IMR-90 (cell line): ENCODE measurements around the gene RAB5B. TPM values are rescaled to one million over a fixed set of nuclear protein-coding genes. Genes with fewer than 3 reads are reported as not detected.

ENCODE experiments used
- ATAC-seq: fragments of 200-7000 bp; cut with Tn5 transposase; 2 replicates; pipeline ENCODE4 v1.9.1; 2020; ENCODE audit warnings: low read depth, mild to moderate bottlenecking, moderate library complexity
- BruUV-seq: library from RNA; stranded (reverse); fragments of 400-500 nt; replicated peaks from 2 replicates; lab custom pipeline; 2021; lab: Mats Ljungman, UMichigan
- CTCF ChIA-PET: fragments of 300-600 bp; formaldehyde crosslinking; extraction: SDS; loops from one replicate; lab custom pipeline; 2021; ENCODE audit warnings: antibody characterized with exemption; lab: Yijun Ruan, JAX
- POLR2A ChIA-PET: fragments of 300-600 bp; sonication (Branson Sonifier 250); formaldehyde crosslinking; loops from one replicate; lab custom pipeline; 2022; ENCODE audit warnings: antibody characterized with exemption; ENCODE audit not compliant: unreplicated experiment; lab: Charles Lee
- DNase-seq: peaks from one replicate; pipeline ENCODE4 v3.0.0; 2013
- H2AFZ ChIP-seq: replicated peaks from 2 replicates; pipeline ENCODE3; 2013; ENCODE audit warnings: low read length, mild to moderate bottlenecking; ENCODE audit not compliant: poor library complexity
- H2AK5ac ChIP-seq: 2 replicates; pipeline ENCODE4 v1.6.1; 2013; ENCODE audit warnings: low read depth, low read length, inconsistent platforms
- H2AK9ac ChIP-seq: replicated peaks from 2 replicates; pipeline ENCODE3; 2013; ENCODE audit warnings: mild to moderate bottlenecking, low read depth, low read length, moderate library complexity; ENCODE audit not compliant: poor library complexity
- H2BK120ac ChIP-seq: 2 replicates; pipeline ENCODE4 v1.6.1; 2013; ENCODE audit warnings: low read depth, low read length, inconsistent platforms
- H2BK15ac ChIP-seq: 3 replicates; pipeline ENCODE4 v1.6.1; 2013; ENCODE audit warnings: low read depth, low read length, inconsistent platforms
- H2BK20ac ChIP-seq: 2 replicates; pipeline ENCODE4 v1.6.1; 2013; ENCODE audit warnings: low read depth, mild to moderate bottlenecking, inconsistent platforms, low read length, moderate library complexity
- H2BK5ac ChIP-seq: 2 replicates; pipeline ENCODE4 v1.6.1; 2013; ENCODE audit warnings: mild to moderate bottlenecking, low read depth, low read length, inconsistent platforms; ENCODE audit not compliant: poor library complexity, severe bottlenecking
- H3K14ac ChIP-seq: replicated peaks from 2 replicates; pipeline ENCODE4 v1.6.1; 2013; ENCODE audit warnings: low read depth, low read length, inconsistent platforms
- H3K18ac ChIP-seq: 2 replicates; pipeline ENCODE4 v1.6.1; 2013; ENCODE audit warnings: low read depth, low read length, control low read depth
- H3K23ac ChIP-seq: 2 replicates; pipeline ENCODE4 v1.6.1; 2013; ENCODE audit warnings: low read depth, low read length, inconsistent platforms
- H3K27ac ChIP-seq: 2 replicates; pipeline ENCODE4 v1.5.1; 2013; ENCODE audit warnings: mild to moderate bottlenecking, control low read depth, low read length; ENCODE audit not compliant: insufficient read depth
- H3K27me3 ChIP-seq: 2 replicates; pipeline ENCODE4 v1.6.1; 2013; ENCODE audit warnings: low read length; ENCODE audit not compliant: control insufficient read depth, insufficient read depth
- H3K36me3 ChIP-seq: 2 replicates; pipeline ENCODE4 v1.6.1; 2013; ENCODE audit warnings: low read length, mixed read lengths; ENCODE audit not compliant: control insufficient read depth, insufficient read depth
- H3K4ac ChIP-seq: 2 replicates; pipeline ENCODE4 v1.6.1; 2013; ENCODE audit warnings: low read depth, low read length, inconsistent platforms
- H3K4me1 ChIP-seq: 2 replicates; pipeline ENCODE4 v1.6.1; 2013; ENCODE audit warnings: low read length, mixed read lengths; ENCODE audit not compliant: control insufficient read depth, insufficient read depth
- H3K4me2 ChIP-seq: 2 replicates; pipeline ENCODE4 v1.6.1; 2013; ENCODE audit warnings: low read depth, mild to moderate bottlenecking, control low read depth, low read length, moderate library complexity
- H3K4me3 ChIP-seq: 2 replicates; pipeline ENCODE4 v1.5.1; 2013; ENCODE audit warnings: low read depth, mild to moderate bottlenecking, control low read depth, low read length, moderate library complexity; ENCODE audit not compliant: insufficient read depth
- H3K56ac ChIP-seq: 2 replicates; pipeline ENCODE4 v1.6.1; 2013; ENCODE audit warnings: low read length, inconsistent platforms; ENCODE audit not compliant: insufficient read depth; ENCODE audit errors: extremely low read depth
- H3K79me1 ChIP-seq, 2 experiments: 2 replicates each; pipeline ENCODE4 v1.6.1; 2013; ENCODE audit warnings: low read length in 2 of 2, inconsistent platforms in 1 of 2, low read depth in 1 of 2
- H3K9ac ChIP-seq: 2 replicates; pipeline ENCODE4 v1.6.1; 2013; ENCODE audit warnings: low read depth, low read length, control low read depth
- H3K9me1 ChIP-seq: 2 replicates; pipeline ENCODE4 v1.6.1; 2013; ENCODE audit warnings: low read length, inconsistent platforms; ENCODE audit not compliant: insufficient read depth
- H3K9me3 ChIP-seq: 2 replicates; pipeline ENCODE4 v1.6.1; 2013; ENCODE audit warnings: low read length; ENCODE audit not compliant: control insufficient read depth, insufficient read depth
- H4K20me1 ChIP-seq: 2 replicates; pipeline ENCODE4 v1.6.1; 2013; ENCODE audit warnings: low read length, inconsistent platforms; ENCODE audit not compliant: insufficient read depth
- H4K5ac ChIP-seq: 2 replicates; pipeline ENCODE4 v1.6.1; 2013; ENCODE audit warnings: mild to moderate bottlenecking, low read depth, low read length, control low read depth
- H4K8ac ChIP-seq, 2 experiments: 2 replicates each; pipeline ENCODE4 v1.6.1; 2013; ENCODE audit warnings: low read depth in 2 of 2, low read length in 2 of 2, control low read depth in 1 of 2, inconsistent platforms in 1 of 2
- H4K91ac ChIP-seq: 2 replicates; pipeline ENCODE4 v1.6.1; 2013; ENCODE audit warnings: low read depth, low read length, inconsistent platforms; ENCODE audit not compliant: insufficient read depth
- BHLHE40 ChIP-seq: fragments of 150-350 bp; IDR thresholded peaks from 2 replicates; pipeline ENCODE4 v1.6.1; 2016; ENCODE audit warnings: mild to moderate bottlenecking, low read depth, low read length
- CEBPB ChIP-seq: IDR thresholded peaks from 2 replicates; pipeline ENCODE4 v1.6.1; 2012; ENCODE audit warnings: low read depth, low read length, improper control_type of control experiment
- CHD1 ChIP-seq: IDR thresholded peaks from 2 replicates; pipeline ENCODE4 v1.6.1; 2012; ENCODE audit warnings: low read depth, low read length, improper control_type of control experiment
- FOS ChIP-seq: fragments of 150-350 bp; IDR thresholded peaks from 2 replicates; pipeline ENCODE4 v1.6.1; 2016; ENCODE audit warnings: low read depth, low read length
- MAFK ChIP-seq: IDR thresholded peaks from 2 replicates; pipeline ENCODE4 v1.6.1; 2012; ENCODE audit warnings: low read depth, low read length, improper control_type of control experiment
- MAZ ChIP-seq: IDR thresholded peaks from 2 replicates; pipeline ENCODE4 v1.6.1; 2012; ENCODE audit warnings: low read depth, mild to moderate bottlenecking, low read length, improper control_type of control experiment, moderate library complexity, borderline replicate concordance
- MXI1 ChIP-seq: IDR thresholded peaks from 2 replicates; pipeline ENCODE4 v1.6.1; 2012; ENCODE audit warnings: low read depth, mild to moderate bottlenecking, low read length, moderate library complexity, borderline replicate concordance
- NFE2L2 ChIP-seq: fragments of 150-350 bp; IDR thresholded peaks from 2 replicates; pipeline ENCODE4 v1.6.1; 2016; ENCODE audit warnings: low read depth, mild to moderate bottlenecking, low read length
- POLR2A ChIP-seq: IDR thresholded peaks from 2 replicates; pipeline ENCODE4 v1.6.1; 2012; ENCODE audit warnings: mild to moderate bottlenecking, low read depth, low read length
- RAD21 ChIP-seq: IDR thresholded peaks from 2 replicates; pipeline ENCODE4 v1.6.1; 2012; ENCODE audit warnings: low read length, improper control_type of control experiment
- RCOR1 ChIP-seq: IDR thresholded peaks from 2 replicates; pipeline ENCODE4 v1.6.1; 2012; ENCODE audit warnings: mild to moderate bottlenecking, low read length, improper control_type of control experiment; ENCODE audit not compliant: insufficient replicate concordance
- RFX5 ChIP-seq: IDR thresholded peaks from 2 replicates; pipeline ENCODE4 v1.8.0; 2012; ENCODE audit warnings: low read depth, mild to moderate bottlenecking, low read length, moderate library complexity
- SMC3 ChIP-seq: fragments of 150-350 bp; IDR thresholded peaks from 2 replicates; pipeline ENCODE4 v1.6.1; 2016; ENCODE audit warnings: low read depth, mild to moderate bottlenecking, antibody characterized with exemption, low read length, moderate library complexity
- WGBS, 2 experiments: methylation state at CpG; one replicate each; pipeline versions ENCODE4 v1.1.5 to v1.1.7; 2013; ENCODE audit warnings: missing lambda C conversion rate in 2 of 2; ENCODE audit not compliant: insufficient read length in 1 of 2; ENCODE audit errors: extremely low coverage in 2 of 2; 5-methylcytosine and 5-hydroxymethylcytosine counted together
- dilution Hi-C: fragments of 300-500 bp; cut with HindIII; formaldehyde crosslinking; loops from one replicate; pipeline ENCODE4 v1.14.3; 2018; ENCODE audit warnings: low sequenced_read_pairs; ENCODE audit not compliant: unreplicated experiment
- in situ Hi-C: fragments of 300-500 bp; cut with MboI; formaldehyde crosslinking; loops from 3 replicates; pipeline ENCODE4 v1.14.3; 2019; ENCODE audit warnings: low sequenced_read_pairs, inconsistent platforms, mixed read lengths
- intact Hi-C: fragments of 100-400 bp; cut with micrococcal nuclease; formaldehyde crosslinking; loops from 2 replicates; pipeline ENCODE4 v1.10.0; 2022
- polyA plus RNA-seq, 3 experiments: library from polyadenylated mRNA; depleted of rRNA; stranded (reverse); fragments of >200 nt; gene quantifications; 2 replicates each; pipeline ENCODE4 v1.2.3, GENCODE V29; 2012; ENCODE audit warnings: low replicate concordance in 1 of 3
- total RNA-seq: library from RNA; depleted of rRNA; stranded (reverse); fragments of >200 nt; gene quantifications from 2 replicates; pipeline ENCODE4 v1.2.3, GENCODE V29; 2012
- TF ChIP-seq, protein P1 (sequence below): fragments of 150-350 bp; IDR thresholded peaks from 2 replicates; pipeline ENCODE4 v1.6.1; 2017; ENCODE audit warnings: mild to moderate bottlenecking, antibody characterized with exemption, low read length, low read depth
- TF ChIP-seq, protein P2 (sequence below): conservative IDR thresholded peaks from 2 replicates; pipeline ENCODE4 v1.5.1; 2012; ENCODE audit warnings: mild to moderate bottlenecking, low read depth, low read length, improper control_type of control experiment

RAB5B gene
- total and polyA plus RNA-seq, 2 of the 4 experiments (the other 2 are of a cell fraction), result 56.5 to 99.2 TPM

DNA sequence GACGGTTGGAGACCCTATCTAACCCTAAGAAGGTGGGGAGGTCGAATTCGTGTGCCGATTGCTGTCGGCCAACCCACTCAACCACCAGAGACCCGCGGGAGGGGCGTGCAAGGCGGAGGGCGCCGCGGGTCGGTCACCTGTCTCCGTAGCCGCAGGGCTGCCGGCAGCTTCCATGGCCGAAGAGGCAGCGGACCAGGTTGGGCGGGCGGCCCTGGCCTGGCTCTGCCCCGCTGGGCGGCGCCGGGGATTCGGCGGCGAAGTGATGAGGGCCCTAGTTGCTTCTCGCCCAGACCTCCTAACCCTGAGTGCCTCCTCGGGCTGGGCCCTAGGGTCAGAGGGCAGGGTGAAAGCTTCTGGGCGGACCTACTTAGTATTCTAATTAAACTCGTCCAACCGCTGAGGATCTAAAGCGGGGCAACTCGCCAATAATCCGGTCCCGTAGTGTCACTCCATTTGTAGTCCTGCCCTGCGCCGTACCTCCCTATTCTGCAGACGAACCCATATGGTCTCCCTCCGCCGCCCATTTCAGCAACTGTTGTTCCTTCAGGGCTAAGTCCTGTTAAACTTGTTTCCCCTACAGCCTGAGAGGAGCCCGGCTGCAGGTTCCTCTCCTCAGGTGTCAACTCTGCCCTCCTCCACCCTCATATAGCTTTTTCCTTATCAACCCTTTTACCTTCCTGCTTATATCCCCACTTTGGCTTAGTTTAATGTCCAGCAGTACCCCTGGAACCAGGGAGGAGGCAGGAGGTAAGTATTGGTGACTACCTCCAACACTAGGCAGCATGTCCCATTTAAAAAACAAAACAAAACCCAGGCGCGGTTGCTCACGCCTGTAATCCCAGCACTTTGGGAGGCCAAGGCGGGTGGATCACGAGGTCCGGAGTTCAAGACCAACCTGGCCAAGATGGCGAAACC, 46.0 kb upstream of the RAB5B start, which contains the start of gene PYM1:
PYM1 (minus strand) TSS at position 307 of the 915 bp plus-strand sequence; CDS start at position 174, 133 bp downstream.
- peak within 1 kb of the TSS; percentile 94 for H2AFZ ChIP-seq
- CTCF ChIA-PET, result interaction anchor here (1.4 kb wide), 1 partner anchor 9 kb away, joined by 4 read pairs; no protein-coding TSS in a partner anchor
- H3K4me3 ChIP-seq, result peak within 1 kb of the TSS; percentile 83
- peak within 1 kb of the TSS; percentile 89 for H2BK5ac ChIP-seq
- POLR2A ChIA-PET, result interaction anchor here (0.6 to 2.2 kb wide), 4 partner anchors 98 to 199 kb away, joined by 3 to 6 read pairs (median 4); partner anchors contain the start of genes ORMDL2 and SARNP
- DNase-seq, result peak; percentile 50
- H3K4ac ChIP-seq, result peak within 1 kb of the TSS; percentile 93
- peak within 1 kb of the TSS; percentile 94 for H3K27ac ChIP-seq
- peaks cover 6% of the 10 kb centered on the region for H3K9me1 ChIP-seq
- H3K56ac ChIP-seq, result peak within 1 kb of the TSS; percentile 95
- H2BK15ac ChIP-seq, result peak within 1 kb of the TSS; percentile 72; the same call in 2 of the 3 replicates
- H2BK20ac ChIP-seq, result 0 out of 2 replicates have a peak within 1 kb of the TSS, but pooled peaks have one; percentile 49
- H3K23ac ChIP-seq, result peak within 1 kb of the TSS; percentile 89
- H3K9ac ChIP-seq, result peak within 1 kb of the TSS; percentile 98
- in situ Hi-C loops (loop anchor here (10.0 kb wide), 1 partner anchor 103 kb away; the partner anchor contains the start of gene DNAJC14), intact Hi-C loops (no loop called here), dilution Hi-C loops (no loop called here)
- peak within 1 kb of the TSS; percentile 99 for H2AK9ac ChIP-seq
- H4K20me1 ChIP-seq, result no peaks in the 10 kb centered on the region
- peaks cover 13% of the 10 kb centered on the region for H3K4me1 ChIP-seq
- H4K8ac ChIP-seq, result peak within 1 kb of the TSS; percentile 99 to 100
- BruUV-seq, result no TSS peak
- peak within 1 kb of the TSS; percentile 98 for H3K14ac ChIP-seq
- H4K5ac ChIP-seq, result peak within 1 kb of the TSS; percentile 94
- H3K36me3 ChIP-seq, result peaks cover 2% of the 10 kb centered on the region; the same call in 1 of the 2 replicates
- peak within 1 kb of the TSS; percentile 82 for H3K18ac ChIP-seq
- H2BK120ac ChIP-seq, result peak within 1 kb of the TSS; percentile 54
- peaks cover 36 to 67% of the 10 kb centered on the region in 2 experiments for H3K79me1 ChIP-seq
- H4K91ac ChIP-seq, result peak within 1 kb of the TSS; percentile 91
- 1% methylated on average over 23 of the region's 49 CpGs; no CpG with 5 or more reads in 1 of the 2 experiments for WGBS, 2 experiments
- H3K4me2 ChIP-seq, result peak within 1 kb of the TSS; percentile 98
- H3K9me3 ChIP-seq, result no peaks in the 10 kb centered on the region
- no peaks in the 10 kb centered on the region for H3K27me3 ChIP-seq
- peak within 1 kb of the TSS; percentile 93 for H2AK5ac ChIP-seq
- peak; percentile 26 for ATAC-seq
- TF ChIP-seq, protein P1, sequence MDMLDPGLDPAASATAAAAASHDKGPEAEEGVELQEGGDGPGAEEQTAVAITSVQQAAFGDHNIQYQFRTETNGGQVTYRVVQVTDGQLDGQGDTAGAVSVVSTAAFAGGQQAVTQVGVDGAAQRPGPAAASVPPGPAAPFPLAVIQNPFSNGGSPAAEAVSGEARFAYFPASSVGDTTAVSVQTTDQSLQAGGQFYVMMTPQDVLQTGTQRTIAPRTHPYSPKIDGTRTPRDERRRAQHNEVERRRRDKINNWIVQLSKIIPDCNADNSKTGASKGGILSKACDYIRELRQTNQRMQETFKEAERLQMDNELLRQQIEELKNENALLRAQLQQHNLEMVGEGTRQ, result no peak
- no peak for TF ChIP-seq NFE2L2
- no peak for TF ChIP-seq RFX5
- no peak for TF ChIP-seq BHLHE40
- TF ChIP-seq CHD1, result no peak
- no peak for TF ChIP-seq SMC3
- no peak for TF ChIP-seq RCOR1
- no peak for TF ChIP-seq MAZ
- TF ChIP-seq MAFK, result no peak
- TF ChIP-seq, protein P2, sequence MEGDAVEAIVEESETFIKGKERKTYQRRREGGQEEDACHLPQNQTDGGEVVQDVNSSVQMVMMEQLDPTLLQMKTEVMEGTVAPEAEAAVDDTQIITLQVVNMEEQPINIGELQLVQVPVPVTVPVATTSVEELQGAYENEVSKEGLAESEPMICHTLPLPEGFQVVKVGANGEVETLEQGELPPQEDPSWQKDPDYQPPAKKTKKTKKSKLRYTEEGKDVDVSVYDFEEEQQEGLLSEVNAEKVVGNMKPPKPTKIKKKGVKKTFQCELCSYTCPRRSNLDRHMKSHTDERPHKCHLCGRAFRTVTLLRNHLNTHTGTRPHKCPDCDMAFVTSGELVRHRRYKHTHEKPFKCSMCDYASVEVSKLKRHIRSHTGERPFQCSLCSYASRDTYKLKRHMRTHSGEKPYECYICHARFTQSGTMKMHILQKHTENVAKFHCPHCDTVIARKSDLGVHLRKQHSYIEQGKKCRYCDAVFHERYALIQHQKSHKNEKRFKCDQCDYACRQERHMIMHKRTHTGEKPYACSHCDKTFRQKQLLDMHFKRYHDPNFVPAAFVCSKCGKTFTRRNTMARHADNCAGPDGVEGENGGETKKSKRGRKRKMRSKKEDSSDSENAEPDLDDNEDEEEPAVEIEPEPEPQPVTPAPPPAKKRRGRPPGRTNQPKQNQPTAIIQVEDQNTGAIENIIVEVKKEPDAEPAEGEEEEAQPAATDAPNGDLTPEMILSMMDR, result no peak
- no peak for TF ChIP-seq MXI1
- no peak for TF ChIP-seq RAD21
- TF ChIP-seq POLR2A, result no peak
- no peak for TF ChIP-seq FOS
- no peak for TF ChIP-seq CEBPB
